ENCODE results near the gene FGF3.

Gene FGF3

DNA sequence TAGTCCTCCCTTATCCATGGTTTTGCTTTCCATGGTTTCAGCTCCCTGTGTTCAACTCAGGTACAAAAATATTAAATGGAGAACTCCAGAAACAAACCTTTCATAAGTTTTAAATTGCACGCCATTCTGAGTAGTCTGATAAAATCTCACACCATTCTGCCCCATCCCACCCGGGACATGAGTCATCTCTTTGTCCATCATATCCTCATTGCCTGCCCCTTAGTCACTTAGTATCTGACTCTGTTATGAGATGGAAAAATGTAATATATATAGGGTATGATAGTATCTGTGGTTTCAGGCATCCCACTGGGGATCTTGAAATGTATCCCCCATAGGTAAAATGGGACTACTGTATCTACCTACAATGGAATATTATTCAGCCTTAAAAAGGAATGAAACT, 35.5 kb upstream of the FGF3 start:
- no peak for TF ChIP-seq MYC (IDR thresholded peaks at IDR 0.05; ENCODE audit: low read depth, low read length)
- H3K4me3 ChIP-seq (ENCODE audit: low read depth, low read length), result no peak overlapping the region
- no peak for DNase-seq (ENCODE audit: low read depth)

DNA sequence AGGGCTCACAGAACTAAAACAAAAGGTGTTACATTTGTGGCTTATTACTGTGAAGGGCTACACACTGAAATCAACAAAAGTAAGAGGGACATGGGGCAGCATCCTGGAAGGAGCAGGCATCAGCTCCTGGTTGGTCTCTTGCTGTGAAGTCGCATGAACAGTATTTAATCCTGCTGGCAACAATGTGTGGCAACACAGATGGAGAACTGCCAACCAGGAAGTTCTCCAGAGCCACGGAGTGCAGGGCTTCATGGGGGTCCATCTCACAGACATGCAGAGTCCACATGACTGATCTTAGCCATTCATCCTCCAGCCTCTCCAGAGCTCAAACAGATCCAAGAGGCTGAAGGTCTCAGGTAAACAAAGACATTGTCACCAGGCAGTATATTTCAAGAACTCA, 32.8 kb upstream of the FGF3 start:
- DNase-seq (ENCODE audit: low read depth), result no peak
- TF ChIP-seq, protein P1, sequence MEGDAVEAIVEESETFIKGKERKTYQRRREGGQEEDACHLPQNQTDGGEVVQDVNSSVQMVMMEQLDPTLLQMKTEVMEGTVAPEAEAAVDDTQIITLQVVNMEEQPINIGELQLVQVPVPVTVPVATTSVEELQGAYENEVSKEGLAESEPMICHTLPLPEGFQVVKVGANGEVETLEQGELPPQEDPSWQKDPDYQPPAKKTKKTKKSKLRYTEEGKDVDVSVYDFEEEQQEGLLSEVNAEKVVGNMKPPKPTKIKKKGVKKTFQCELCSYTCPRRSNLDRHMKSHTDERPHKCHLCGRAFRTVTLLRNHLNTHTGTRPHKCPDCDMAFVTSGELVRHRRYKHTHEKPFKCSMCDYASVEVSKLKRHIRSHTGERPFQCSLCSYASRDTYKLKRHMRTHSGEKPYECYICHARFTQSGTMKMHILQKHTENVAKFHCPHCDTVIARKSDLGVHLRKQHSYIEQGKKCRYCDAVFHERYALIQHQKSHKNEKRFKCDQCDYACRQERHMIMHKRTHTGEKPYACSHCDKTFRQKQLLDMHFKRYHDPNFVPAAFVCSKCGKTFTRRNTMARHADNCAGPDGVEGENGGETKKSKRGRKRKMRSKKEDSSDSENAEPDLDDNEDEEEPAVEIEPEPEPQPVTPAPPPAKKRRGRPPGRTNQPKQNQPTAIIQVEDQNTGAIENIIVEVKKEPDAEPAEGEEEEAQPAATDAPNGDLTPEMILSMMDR (IDR thresholded peaks at IDR 0.05; ENCODE audit: low read depth, low read length), result no peak
- TF ChIP-seq POLR2A (IDR thresholded peaks at IDR 0.05; ENCODE audit: extremely low read depth, insufficient read length), result no peak
- TF ChIP-seq, protein P2, sequence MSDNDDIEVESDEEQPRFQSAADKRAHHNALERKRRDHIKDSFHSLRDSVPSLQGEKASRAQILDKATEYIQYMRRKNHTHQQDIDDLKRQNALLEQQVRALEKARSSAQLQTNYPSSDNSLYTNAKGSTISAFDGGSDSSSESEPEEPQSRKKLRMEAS (IDR thresholded peaks at IDR 0.05; ENCODE audit: low read depth, low read length), result no peak
- no peak for TF ChIP-seq MYC (IDR thresholded peaks at IDR 0.05; ENCODE audit: low read depth, low read length)
- H3K4me3 ChIP-seq (ENCODE audit: low read depth, low read length), result no peak overlapping the region

DNA sequence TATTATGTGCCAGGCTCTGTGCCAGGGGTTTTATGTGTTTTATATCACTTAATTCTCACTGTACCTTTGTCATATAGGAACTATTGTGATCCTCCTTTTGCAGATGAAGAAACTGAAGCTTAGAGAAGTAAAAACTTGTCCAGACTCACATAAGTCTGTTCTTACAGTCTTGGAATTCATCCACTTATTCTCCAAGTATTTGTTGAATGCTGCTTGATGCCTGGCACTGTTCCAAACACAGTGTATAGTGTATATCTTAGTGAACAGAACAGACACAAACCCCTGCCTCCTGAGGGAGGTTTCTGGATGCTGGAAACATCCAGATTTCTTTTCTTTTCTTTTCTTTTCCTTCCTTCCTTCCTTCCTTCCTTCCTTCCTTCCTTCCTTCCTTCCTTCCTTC, 29.0 kb upstream of the FGF3 start:
- H3K4me3 ChIP-seq (ENCODE audit: low read depth, low read length), result no peak overlapping the region
- TF ChIP-seq, protein P1 (IDR thresholded peaks at IDR 0.05; ENCODE audit: low read depth, low read length), result no peak
- TF ChIP-seq, protein P2 (IDR thresholded peaks at IDR 0.05; ENCODE audit: low read depth, low read length), result no peak
- TF ChIP-seq POLR2A (IDR thresholded peaks at IDR 0.05; ENCODE audit: extremely low read depth, insufficient read length), result no peak
- no peak for TF ChIP-seq MYC (IDR thresholded peaks at IDR 0.05; ENCODE audit: low read depth, low read length)
- no peak for DNase-seq (ENCODE audit: low read depth)

DNA sequence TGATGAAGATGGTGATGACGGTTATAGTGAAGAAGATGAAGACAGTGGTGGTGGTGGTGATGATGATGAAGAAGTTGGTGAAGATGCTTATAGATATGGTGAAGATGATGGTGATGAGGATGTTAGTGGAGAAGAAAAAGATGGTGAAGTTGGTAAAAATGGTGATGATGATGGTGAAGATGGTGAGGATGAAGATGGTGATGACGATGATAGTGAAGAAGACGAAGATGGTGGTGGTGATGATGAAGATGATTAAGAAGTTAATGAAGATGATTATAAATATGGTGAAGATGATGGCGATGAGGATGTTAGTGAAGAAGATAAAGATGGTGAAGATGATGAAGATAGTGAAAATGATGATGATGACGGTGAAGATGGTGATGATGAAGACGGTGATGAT, 25.2 kb upstream of the FGF3 start:
- TF ChIP-seq, protein P2 (IDR thresholded peaks at IDR 0.05; ENCODE audit: low read depth, low read length), result no peak
- TF ChIP-seq POLR2A (IDR thresholded peaks at IDR 0.05; ENCODE audit: extremely low read depth, insufficient read length) (no peak), MYC (IDR thresholded peaks at IDR 0.05; ENCODE audit: low read depth, low read length) (no peak)
- TF ChIP-seq, protein P1 (IDR thresholded peaks at IDR 0.05; ENCODE audit: low read depth, low read length), result no peak
- DNase-seq (ENCODE audit: low read depth), result no peak
- no peak overlapping the region for H3K4me3 ChIP-seq (ENCODE audit: low read depth, low read length)

DNA sequence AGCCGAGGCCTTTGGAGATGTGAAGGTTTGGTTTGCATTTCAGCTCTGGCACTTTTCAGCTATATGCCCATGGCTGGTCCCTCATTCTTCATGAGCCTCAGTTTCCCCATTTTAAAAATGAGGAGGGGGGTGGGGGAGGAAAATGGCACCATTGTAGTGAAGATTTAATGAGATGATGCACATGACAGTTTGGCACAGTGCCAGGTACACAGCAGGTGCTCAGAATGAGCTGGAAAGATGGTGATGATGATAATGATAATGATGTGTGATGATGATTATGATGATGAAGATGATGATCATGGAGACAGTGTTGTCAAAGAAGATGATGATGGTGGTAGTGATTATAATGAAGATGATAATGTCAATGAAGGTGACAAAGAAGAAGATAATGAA, 24.3 kb upstream of the FGF3 start:
- TF ChIP-seq, protein P1 (IDR thresholded peaks at IDR 0.05; ENCODE audit: low read depth, low read length), result no peak
- TF ChIP-seq MYC (IDR thresholded peaks at IDR 0.05; ENCODE audit: low read depth, low read length), result no peak
- no peak for TF ChIP-seq POLR2A (IDR thresholded peaks at IDR 0.05; ENCODE audit: extremely low read depth, insufficient read length)
- TF ChIP-seq, protein P2 (IDR thresholded peaks at IDR 0.05; ENCODE audit: low read depth, low read length), result no peak
- H3K4me3 ChIP-seq (ENCODE audit: low read depth, low read length), result no peak overlapping the region
- no peak for DNase-seq (ENCODE audit: low read depth)

DNA sequence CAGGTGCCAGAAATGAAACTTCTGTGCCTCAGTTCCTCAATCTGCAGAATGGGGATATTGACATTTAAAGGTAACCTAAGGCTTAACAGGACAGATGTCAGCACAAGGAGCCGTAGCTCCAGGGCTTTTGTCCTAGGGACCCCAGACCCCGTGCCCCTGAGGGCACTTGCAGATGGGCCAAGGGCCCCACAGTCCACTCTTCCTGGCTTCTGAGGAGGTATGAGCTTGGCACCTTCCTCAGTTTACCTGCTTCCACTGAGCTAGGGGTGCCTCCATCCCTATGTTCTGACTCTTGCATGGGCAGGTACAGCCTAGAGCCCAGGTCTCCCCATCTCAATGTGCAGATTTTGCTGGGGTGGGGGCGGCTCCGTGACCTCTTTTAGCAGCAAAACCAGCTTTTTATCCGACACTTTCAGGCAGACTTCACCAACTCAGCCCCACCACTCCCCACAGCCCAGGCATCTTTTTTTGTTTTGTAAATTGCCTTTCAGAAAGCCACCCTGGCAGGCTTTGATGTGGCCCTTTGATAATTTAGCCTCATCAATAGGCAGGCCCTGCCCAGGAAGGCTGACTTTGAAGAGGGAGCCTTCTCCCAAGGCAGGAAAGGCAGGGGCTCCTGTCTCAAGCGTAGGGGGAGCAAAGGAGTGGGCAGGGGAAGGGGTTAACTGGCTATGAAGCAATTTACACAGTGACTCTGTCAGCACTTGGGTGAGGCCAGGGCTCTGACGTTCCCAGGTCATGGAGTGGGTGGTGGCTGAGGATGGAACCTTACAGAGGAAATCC, 23.7 kb upstream of the FGF3 start:
- no peak for DNase-seq (ENCODE audit: low read depth)
- H3K4me3 ChIP-seq (ENCODE audit: low read depth, low read length), result no peak overlapping the region
- TF ChIP-seq, protein P1 (IDR thresholded peaks at IDR 0.05; ENCODE audit: low read depth, low read length), result no peak
- TF ChIP-seq POLR2A (IDR thresholded peaks at IDR 0.05; ENCODE audit: extremely low read depth, insufficient read length), result no peak
- no peak for TF ChIP-seq MYC (IDR thresholded peaks at IDR 0.05; ENCODE audit: low read depth, low read length)
- TF ChIP-seq, protein P2 (IDR thresholded peaks at IDR 0.05; ENCODE audit: low read depth, low read length), result no peak

Measured in NB4 (cell line).